IMR-90 (cell line): ENCODE results near the gene WDR37. TPM values are rescaled to one million over a fixed set of nuclear protein-coding genes. Genes with fewer than 3 reads are reported as not detected.
A peak's percentile ranks its signal among the peaks of the same experiment; 100 is the strongest.

Experiments used
- ATAC-seq: fragments of 200-7000 bp; cut with Tn5 transposase; 2 replicates; pipeline ENCODE4 v1.9.1; 2020; ENCODE audit warnings: low read depth, mild to moderate bottlenecking, moderate library complexity
- BruUV-seq: library from RNA; stranded (reverse); fragments of 400-500 nt; replicated peaks from 2 replicates; lab custom pipeline; 2021; lab: Mats Ljungman, UMichigan
- CTCF ChIA-PET: fragments of 300-600 bp; formaldehyde crosslinking; extraction: SDS; loops from one replicate; lab custom pipeline; 2021; ENCODE audit warnings: antibody characterized with exemption; lab: Yijun Ruan, JAX
- POLR2A ChIA-PET: fragments of 300-600 bp; sonication (Branson Sonifier 250); formaldehyde crosslinking; loops from one replicate; lab custom pipeline; 2022; ENCODE audit warnings: antibody characterized with exemption; ENCODE audit not compliant: unreplicated experiment; lab: Charles Lee
- DNase-seq: peaks from one replicate; pipeline ENCODE4 v3.0.0; 2013
- H2AFZ ChIP-seq: replicated peaks from 2 replicates; pipeline ENCODE3; 2013; ENCODE audit warnings: low read length, mild to moderate bottlenecking; ENCODE audit not compliant: poor library complexity
- H2AK5ac ChIP-seq: 2 replicates; pipeline ENCODE4 v1.6.1; 2013; ENCODE audit warnings: low read depth, low read length, inconsistent platforms
- H2AK9ac ChIP-seq: replicated peaks from 2 replicates; pipeline ENCODE3; 2013; ENCODE audit warnings: mild to moderate bottlenecking, low read depth, low read length, moderate library complexity; ENCODE audit not compliant: poor library complexity
- H2BK120ac ChIP-seq: 2 replicates; pipeline ENCODE4 v1.6.1; 2013; ENCODE audit warnings: low read depth, low read length, inconsistent platforms
- H2BK15ac ChIP-seq: 3 replicates; pipeline ENCODE4 v1.6.1; 2013; ENCODE audit warnings: low read depth, low read length, inconsistent platforms
- H2BK20ac ChIP-seq: 2 replicates; pipeline ENCODE4 v1.6.1; 2013; ENCODE audit warnings: low read depth, mild to moderate bottlenecking, inconsistent platforms, low read length, moderate library complexity
- H2BK5ac ChIP-seq: 2 replicates; pipeline ENCODE4 v1.6.1; 2013; ENCODE audit warnings: mild to moderate bottlenecking, low read depth, low read length, inconsistent platforms; ENCODE audit not compliant: poor library complexity, severe bottlenecking
- H3K14ac ChIP-seq: replicated peaks from 2 replicates; pipeline ENCODE4 v1.6.1; 2013; ENCODE audit warnings: low read depth, low read length, inconsistent platforms
- H3K18ac ChIP-seq: 2 replicates; pipeline ENCODE4 v1.6.1; 2013; ENCODE audit warnings: low read depth, low read length, control low read depth
- H3K23ac ChIP-seq: 2 replicates; pipeline ENCODE4 v1.6.1; 2013; ENCODE audit warnings: low read depth, low read length, inconsistent platforms
- H3K27ac ChIP-seq: 2 replicates; pipeline ENCODE4 v1.5.1; 2013; ENCODE audit warnings: mild to moderate bottlenecking, control low read depth, low read length; ENCODE audit not compliant: insufficient read depth
- H3K27me3 ChIP-seq: 2 replicates; pipeline ENCODE4 v1.6.1; 2013; ENCODE audit warnings: low read length; ENCODE audit not compliant: control insufficient read depth, insufficient read depth
- H3K36me3 ChIP-seq: 2 replicates; pipeline ENCODE4 v1.6.1; 2013; ENCODE audit warnings: low read length, mixed read lengths; ENCODE audit not compliant: control insufficient read depth, insufficient read depth
- H3K4ac ChIP-seq: 2 replicates; pipeline ENCODE4 v1.6.1; 2013; ENCODE audit warnings: low read depth, low read length, inconsistent platforms
- H3K4me1 ChIP-seq: 2 replicates; pipeline ENCODE4 v1.6.1; 2013; ENCODE audit warnings: low read length, mixed read lengths; ENCODE audit not compliant: control insufficient read depth, insufficient read depth
- H3K4me2 ChIP-seq: 2 replicates; pipeline ENCODE4 v1.6.1; 2013; ENCODE audit warnings: low read depth, mild to moderate bottlenecking, control low read depth, low read length, moderate library complexity
- H3K4me3 ChIP-seq: 2 replicates; pipeline ENCODE4 v1.5.1; 2013; ENCODE audit warnings: low read depth, mild to moderate bottlenecking, control low read depth, low read length, moderate library complexity; ENCODE audit not compliant: insufficient read depth
- H3K56ac ChIP-seq: 2 replicates; pipeline ENCODE4 v1.6.1; 2013; ENCODE audit warnings: low read length, inconsistent platforms; ENCODE audit not compliant: insufficient read depth; ENCODE audit errors: extremely low read depth
- H3K79me1 ChIP-seq, 2 experiments: 2 replicates each; pipeline ENCODE4 v1.6.1; 2013; ENCODE audit warnings: low read length in 2 of 2, inconsistent platforms in 1 of 2, low read depth in 1 of 2
- H3K9ac ChIP-seq: 2 replicates; pipeline ENCODE4 v1.6.1; 2013; ENCODE audit warnings: low read depth, low read length, control low read depth
- H3K9me1 ChIP-seq: 2 replicates; pipeline ENCODE4 v1.6.1; 2013; ENCODE audit warnings: low read length, inconsistent platforms; ENCODE audit not compliant: insufficient read depth
- H3K9me3 ChIP-seq: 2 replicates; pipeline ENCODE4 v1.6.1; 2013; ENCODE audit warnings: low read length; ENCODE audit not compliant: control insufficient read depth, insufficient read depth
- H4K20me1 ChIP-seq: 2 replicates; pipeline ENCODE4 v1.6.1; 2013; ENCODE audit warnings: low read length, inconsistent platforms; ENCODE audit not compliant: insufficient read depth
- H4K5ac ChIP-seq: 2 replicates; pipeline ENCODE4 v1.6.1; 2013; ENCODE audit warnings: mild to moderate bottlenecking, low read depth, low read length, control low read depth
- H4K8ac ChIP-seq, 2 experiments: 2 replicates each; pipeline ENCODE4 v1.6.1; 2013; ENCODE audit warnings: low read depth in 2 of 2, low read length in 2 of 2, control low read depth in 1 of 2, inconsistent platforms in 1 of 2
- H4K91ac ChIP-seq: 2 replicates; pipeline ENCODE4 v1.6.1; 2013; ENCODE audit warnings: low read depth, low read length, inconsistent platforms; ENCODE audit not compliant: insufficient read depth
- FOS ChIP-seq: fragments of 150-350 bp; IDR thresholded peaks from 2 replicates; pipeline ENCODE4 v1.6.1; 2016; ENCODE audit warnings: low read depth, low read length
- WGBS, 2 experiments: methylation state at CpG; one replicate each; pipeline versions ENCODE4 v1.1.5 to v1.1.7; 2013; ENCODE audit warnings: missing lambda C conversion rate in 2 of 2; ENCODE audit not compliant: insufficient read length in 1 of 2; ENCODE audit errors: extremely low coverage in 2 of 2; 5-methylcytosine and 5-hydroxymethylcytosine counted together
- dilution Hi-C: fragments of 300-500 bp; cut with HindIII; formaldehyde crosslinking; loops from one replicate; pipeline ENCODE4 v1.14.3; 2018; ENCODE audit warnings: low sequenced_read_pairs; ENCODE audit not compliant: unreplicated experiment
- in situ Hi-C: fragments of 300-500 bp; cut with MboI; formaldehyde crosslinking; loops from 3 replicates; pipeline ENCODE4 v1.14.3; 2019; ENCODE audit warnings: low sequenced_read_pairs, inconsistent platforms, mixed read lengths
- intact Hi-C: fragments of 100-400 bp; cut with micrococcal nuclease; formaldehyde crosslinking; loops from 2 replicates; pipeline ENCODE4 v1.10.0; 2022
- polyA plus RNA-seq, 3 experiments: library from polyadenylated mRNA; depleted of rRNA; stranded (reverse); fragments of >200 nt; gene quantifications; 2 replicates each; pipeline ENCODE4 v1.2.3, GENCODE V29; 2012; ENCODE audit warnings: low replicate concordance in 1 of 3
- total RNA-seq: library from RNA; depleted of rRNA; stranded (reverse); fragments of >200 nt; gene quantifications from 2 replicates; pipeline ENCODE4 v1.2.3, GENCODE V29; 2012

WDR37 gene
- total and polyA plus RNA-seq, 2 of the 4 experiments (the other 2 are of a cell fraction): 12.7 to 14.5 TPM

GRCh38 chr10:1090696-1091095 is 34.5 kb downstream of the WDR37 start:
- TF ChIP-seq FOS: no peak
- CTCF ChIA-PET: no interaction called here
- Histone ChIP-seq H4K5ac (no peak overlapping the region), H3K23ac (no peak overlapping the region), H4K8ac (no peak overlapping the region), H3K27me3 (no peaks in the 10 kb centered on the region), H4K20me1 (no peaks in the 10 kb centered on the region), H3K9me3 (no peaks in the 10 kb centered on the region), H3K4me3 (no peak overlapping the region), H3K18ac (no peak overlapping the region), H2AK9ac (no peak overlapping the region), H3K27ac (no peak overlapping the region), H2BK15ac (no peak overlapping the region), H4K91ac (no peak overlapping the region), H2BK120ac (no peak overlapping the region), H2AFZ (peak overlapping the region; percentile 24), H3K4me1 (no peaks in the 10 kb centered on the region), H3K4ac (no peak overlapping the region), H2BK5ac (no peak overlapping the region), H2BK20ac (no peak overlapping the region), H2AK5ac (no peak overlapping the region), H3K79me1 (peaks cover 8 to 24% of the 10 kb centered on the region in 2 experiments; a peak in 3 of 4 replicates), H3K4me2 (no peak overlapping the region), H3K14ac (no peak overlapping the region), H3K36me3 (peaks cover 55% of the 10 kb centered on the region), H3K56ac (no peak overlapping the region), H3K9ac (no peak overlapping the region), H3K9me1 (peaks cover 15% of the 10 kb centered on the region; the same call in 1 of the 2 replicates)
- ATAC-seq (no peak), DNase-seq (no peak)
- WGBS, 2 experiments: 95% methylated on average over 9 of the region's 14 CpGs; no CpG with 5 or more reads in 1 of the 2 experiments
- intact Hi-C loops (no loop called here), dilution Hi-C loops (no loop called here), in situ Hi-C loops (no loop called here)
- no TSS peak for BruUV-seq
- POLR2A ChIA-PET: no interaction called here
